HG02610 (cell line): ENCODE data around the gene NFATC2IP.
"Not testable (repeated sequence)": the region's sequence is repeated elsewhere in the genome, so short reads cannot be mapped to it uniquely, and the experiment has no call there.

Experiments used
- ATAC-seq: cut with Tn5 transposase; IDR thresholded peaks from one replicate; pipeline ENCODE4 v1.9.1; 2021; ENCODE audit warnings: mild to moderate bottlenecking, moderate library complexity; ENCODE audit not compliant: unreplicated experiment

The NFATC2IP gene

GRCh38 chr16:28925386-28926228, 25.1 kb upstream of the NFATC2IP start:
- ATAC-seq, result peak; percentile 32

DNA sequence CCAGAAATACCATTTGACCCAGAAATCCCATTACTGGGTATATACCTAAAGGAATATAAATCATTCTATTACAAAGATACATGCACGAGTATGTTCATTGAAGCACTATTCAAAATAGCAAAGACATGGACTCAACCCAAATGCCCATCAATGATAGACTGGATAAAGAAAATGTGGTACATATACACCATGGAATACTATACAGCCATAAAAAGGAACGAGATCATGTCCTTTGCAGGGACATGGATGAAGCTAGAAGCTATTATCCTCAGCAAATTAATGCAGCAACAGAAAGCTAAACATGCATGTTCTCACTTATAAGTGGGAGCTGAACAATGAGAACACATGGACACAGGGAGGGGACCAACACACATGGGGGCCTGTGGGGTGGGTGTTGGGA, 24.5 kb upstream of the NFATC2IP start:
- ATAC-seq, result not testable (repeated sequence)

- ATAC-seq, result no peak
Measured at GRCh38 chr16:28927815-28928214, 22.9 kb upstream of the NFATC2IP start.

GRCh38 chr16:28930203-28930602, 20.5 kb upstream of the NFATC2IP start:
- no peak for ATAC-seq

- ATAC-seq, result peak; percentile 59
Measured at GRCh38 chr16:28930652-28931051, 20.1 kb upstream of the NFATC2IP start.

DNA sequence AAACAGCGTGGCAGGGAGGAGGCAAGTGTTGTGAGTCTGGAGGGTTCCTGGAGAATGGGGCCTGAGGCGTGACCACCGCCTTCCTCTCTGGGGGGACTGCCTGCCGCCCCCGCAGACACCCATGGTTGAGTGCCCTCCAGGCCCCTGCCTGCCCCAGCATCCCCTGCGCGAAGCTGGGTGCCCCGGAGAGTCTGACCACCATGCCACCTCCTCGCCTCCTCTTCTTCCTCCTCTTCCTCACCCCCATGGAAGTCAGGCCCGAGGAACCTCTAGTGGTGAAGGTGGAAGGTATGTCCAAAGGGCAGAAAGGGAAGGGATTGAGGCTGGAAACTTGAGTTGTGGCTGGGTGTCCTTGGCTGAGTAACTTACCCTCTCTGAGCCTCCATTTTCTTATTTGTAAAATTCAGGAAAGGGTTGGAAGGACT, 18.9 kb upstream of the NFATC2IP start, which contains the start of gene CD19:
TSS of gene CD19 (plus strand) at position 171 of the 425 bp plus-strand sequence. CDS start at position 201, 30 bp downstream.
- ATAC-seq, result no peak

DNA sequence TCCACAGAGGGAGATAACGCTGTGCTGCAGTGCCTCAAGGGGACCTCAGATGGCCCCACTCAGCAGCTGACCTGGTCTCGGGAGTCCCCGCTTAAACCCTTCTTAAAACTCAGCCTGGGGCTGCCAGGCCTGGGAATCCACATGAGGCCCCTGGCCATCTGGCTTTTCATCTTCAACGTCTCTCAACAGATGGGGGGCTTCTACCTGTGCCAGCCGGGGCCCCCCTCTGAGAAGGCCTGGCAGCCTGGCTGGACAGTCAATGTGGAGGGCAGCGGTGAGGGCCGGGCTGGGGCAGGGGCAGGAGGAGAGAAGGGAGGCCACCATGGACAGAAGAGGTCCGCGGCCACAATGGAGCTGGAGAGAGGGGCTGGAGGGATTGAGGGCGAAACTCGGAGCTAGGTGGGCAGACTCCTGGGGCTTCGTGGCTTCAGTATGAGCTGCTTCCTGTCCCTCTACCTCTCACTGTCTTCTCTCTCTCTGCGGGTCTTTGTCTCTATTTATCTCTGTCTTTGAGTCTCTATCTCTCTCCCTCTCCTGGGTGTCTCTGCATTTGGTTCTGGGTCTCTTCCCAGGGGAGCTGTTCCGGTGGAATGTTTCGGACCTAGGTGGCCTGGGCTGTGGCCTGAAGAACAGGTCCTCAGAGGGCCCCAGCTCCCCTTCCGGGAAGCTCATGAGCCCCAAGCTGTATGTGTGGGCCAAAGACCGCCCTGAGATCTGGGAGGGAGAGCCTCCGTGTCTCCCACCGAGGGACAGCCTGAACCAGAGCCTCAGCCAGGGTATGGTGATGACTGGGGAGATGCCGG, 18.2 kb upstream of the NFATC2IP start:
- ATAC-seq, result no peak

DNA sequence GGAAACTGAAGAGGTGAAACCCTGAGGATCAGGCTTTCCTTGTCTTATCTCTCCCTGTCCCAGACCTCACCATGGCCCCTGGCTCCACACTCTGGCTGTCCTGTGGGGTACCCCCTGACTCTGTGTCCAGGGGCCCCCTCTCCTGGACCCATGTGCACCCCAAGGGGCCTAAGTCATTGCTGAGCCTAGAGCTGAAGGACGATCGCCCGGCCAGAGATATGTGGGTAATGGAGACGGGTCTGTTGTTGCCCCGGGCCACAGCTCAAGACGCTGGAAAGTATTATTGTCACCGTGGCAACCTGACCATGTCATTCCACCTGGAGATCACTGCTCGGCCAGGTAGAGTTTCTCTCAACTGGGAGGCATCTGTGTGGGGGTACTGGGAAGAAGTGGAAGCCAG, 17.6 kb upstream of the NFATC2IP start:
- no peak for ATAC-seq

GRCh38 chr16:28935346-28935745, 15.4 kb upstream of the NFATC2IP start:
- no peak for ATAC-seq

DNA sequence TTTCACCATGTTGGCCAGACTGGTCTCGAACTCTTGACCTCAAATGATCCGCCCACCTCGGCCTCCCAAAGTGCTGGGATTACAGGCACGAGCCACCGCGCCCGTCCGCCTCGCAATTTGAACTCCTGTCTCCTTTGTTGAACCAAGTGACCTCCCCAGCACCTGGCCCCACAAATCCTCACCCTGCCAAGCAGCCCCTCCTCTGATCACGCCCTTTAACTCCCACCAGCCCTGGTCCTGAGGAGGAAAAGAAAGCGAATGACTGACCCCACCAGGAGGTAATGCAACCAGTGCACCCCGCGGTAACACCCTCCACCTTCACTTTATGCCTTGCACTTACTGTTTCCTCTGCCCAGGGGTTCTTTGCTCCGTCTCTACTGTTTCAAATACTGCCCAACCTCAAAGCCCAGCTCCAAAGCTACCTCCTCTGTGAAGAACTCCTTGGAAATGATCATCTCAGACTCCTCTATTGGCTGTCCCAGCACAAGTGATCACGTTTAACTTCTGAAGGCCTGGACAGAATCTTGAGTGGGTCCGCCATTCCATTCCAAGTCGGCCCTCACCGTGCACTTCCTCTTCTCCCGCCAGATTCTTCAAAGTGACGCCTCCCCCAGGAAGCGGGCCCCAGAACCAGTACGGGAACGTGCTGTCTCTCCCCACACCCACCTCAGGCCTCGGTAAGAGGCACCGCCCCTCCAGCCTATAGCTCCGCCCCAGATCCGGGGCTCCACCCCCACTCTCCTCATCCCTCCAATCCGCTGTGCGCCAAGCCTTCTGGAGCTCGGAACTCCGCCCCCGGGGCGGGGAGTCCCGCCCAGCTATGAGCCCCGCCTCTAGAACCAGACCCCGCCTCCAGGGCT, 14.6 kb upstream of the NFATC2IP start:
- peak; percentile 76 for ATAC-seq

- ATAC-seq, result no peak
Measured at GRCh38 chr16:28936784-28937155, 14.0 kb upstream of the NFATC2IP start.

DNA sequence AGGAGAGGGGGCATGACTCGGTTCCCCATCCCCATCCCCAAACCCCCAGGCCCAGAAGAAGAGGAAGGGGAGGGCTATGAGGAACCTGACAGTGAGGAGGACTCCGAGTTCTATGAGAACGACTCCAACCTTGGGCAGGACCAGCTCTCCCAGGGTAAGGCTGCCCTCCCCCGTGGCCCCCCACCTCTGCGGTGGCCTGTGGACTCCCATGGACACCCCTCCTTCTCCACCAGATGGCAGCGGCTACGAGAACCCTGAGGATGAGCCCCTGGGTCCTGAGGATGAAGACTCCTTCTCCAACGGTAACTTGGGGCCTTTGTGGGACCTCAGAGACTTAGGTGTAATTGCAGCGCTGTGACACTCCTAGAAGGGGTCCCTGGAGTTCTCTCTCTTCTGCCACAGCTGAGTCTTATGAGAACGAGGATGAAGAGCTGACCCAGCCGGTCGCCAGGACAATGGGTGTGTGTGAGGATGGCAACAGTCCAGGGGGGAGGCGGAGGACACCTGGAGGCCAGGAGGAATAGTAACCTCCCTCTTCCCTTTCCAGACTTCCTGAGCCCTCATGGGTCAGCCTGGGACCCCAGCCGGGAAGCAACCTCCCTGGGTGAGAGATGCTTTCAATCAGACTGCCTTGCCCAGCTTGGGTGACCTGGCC, 13.4 kb upstream of the NFATC2IP start:
- no peak for ATAC-seq

- no peak for ATAC-seq
Measured at GRCh38 chr16:28938721-28939120, 12.0 kb upstream of the NFATC2IP start.

DNA sequence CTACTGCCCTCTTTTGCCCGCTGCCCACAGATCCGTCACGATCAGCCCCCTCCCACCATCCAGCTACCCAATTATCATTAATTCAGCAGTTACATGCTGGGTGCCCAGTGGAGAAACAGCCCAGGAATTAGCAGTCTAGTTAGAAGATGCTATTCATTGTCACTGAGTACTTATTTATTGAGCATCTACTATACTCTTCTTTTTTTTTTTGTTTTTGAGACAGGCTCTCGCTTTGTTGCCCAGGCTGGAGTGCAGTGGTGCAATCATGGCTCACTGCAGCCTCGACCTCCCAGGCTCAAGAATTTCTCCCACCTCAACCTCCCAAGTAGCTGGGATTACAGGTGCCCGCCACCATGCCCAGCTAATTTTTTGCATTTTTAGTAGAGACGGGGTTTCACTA, 10.9 kb upstream of the NFATC2IP start:
- not testable (repeated sequence) for ATAC-seq

DNA sequence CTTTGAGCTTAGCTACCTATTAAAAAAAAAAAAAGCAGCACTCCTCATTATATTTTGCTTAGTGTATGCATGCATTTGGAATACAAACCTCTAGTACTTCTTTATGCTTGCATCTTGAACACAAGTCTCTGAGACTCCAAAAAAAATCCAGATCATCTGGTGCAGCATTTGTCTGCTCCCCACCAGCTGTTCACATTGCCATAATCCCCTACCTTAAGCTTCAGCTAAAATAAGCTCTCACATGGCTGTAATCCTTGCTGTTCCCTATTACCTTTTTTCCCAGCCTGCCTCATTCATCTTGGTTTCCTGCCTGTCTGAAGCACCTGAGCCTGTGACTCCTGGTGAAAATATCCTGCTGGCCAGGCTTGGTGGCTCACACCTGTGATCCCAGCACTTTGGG, 7.5 kb upstream of the NFATC2IP start:
- no peak for ATAC-seq

DNA sequence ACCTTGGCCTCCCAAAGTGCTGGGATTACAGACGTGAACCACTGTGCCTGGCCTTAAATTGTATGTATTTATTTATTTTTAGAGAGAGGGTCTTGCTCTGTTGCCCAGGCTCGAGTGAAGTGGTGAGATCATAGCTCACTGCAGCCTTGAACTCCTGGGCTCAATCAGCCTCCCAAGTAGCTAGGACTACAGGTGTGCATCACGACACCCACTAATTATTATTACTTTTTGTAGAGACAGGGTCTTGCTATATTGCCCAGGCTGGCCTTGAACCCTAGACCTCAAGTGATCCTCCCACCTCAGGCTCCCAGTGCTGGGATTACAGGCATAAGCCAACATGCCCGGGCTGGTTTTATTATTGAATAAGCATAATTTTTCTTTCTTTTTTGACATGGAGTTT, 4.1 kb upstream of the NFATC2IP start:
- ATAC-seq, result no peak

- ATAC-seq, result peak; percentile 18
Measured at GRCh38 chr16:28951410-28951943, 740 bp downstream of the NFATC2IP start.

DNA sequence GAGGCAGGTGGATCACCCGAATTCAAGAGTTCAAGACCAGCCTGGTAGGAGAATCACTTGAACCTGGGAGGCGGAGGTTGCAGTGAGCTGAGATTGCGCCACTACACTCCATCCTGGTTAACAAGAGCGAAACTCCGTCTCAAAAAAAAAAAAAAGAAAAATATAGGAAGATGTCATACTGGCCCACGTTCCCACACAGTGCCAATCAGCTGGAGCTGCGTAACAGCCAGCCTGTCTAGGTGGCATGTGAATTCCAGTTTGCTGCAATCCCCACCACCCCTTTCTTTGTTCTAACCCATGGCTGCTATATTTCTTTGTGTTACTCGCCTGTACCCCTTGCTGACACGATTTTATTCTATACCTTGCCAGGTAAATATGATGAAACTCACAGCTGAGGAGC, 7.5 kb downstream of the NFATC2IP start:
- no peak for ATAC-seq

GRCh38 chr16:28958836-28959235, 8.1 kb downstream of the NFATC2IP start:
- no peak for ATAC-seq

DNA sequence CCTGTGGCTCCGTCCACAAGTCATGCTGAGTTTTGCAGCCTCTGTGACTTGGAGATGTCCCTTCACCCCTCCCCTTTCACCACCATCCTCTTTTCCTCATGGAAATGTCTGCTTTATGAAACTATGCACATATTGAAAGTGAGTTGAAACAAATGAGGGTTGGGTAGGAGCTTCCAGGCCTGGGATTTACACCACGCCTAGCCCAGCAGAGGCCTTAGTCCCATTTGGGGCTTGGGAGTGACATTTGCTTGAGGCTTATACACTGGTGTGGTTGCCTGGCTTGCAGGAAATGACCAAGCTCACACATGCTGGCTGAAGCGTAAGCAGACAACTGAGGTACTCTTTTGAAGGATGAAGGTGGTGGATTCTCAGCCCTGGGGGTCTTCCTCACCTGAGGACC, 13.3 kb downstream of the NFATC2IP start:
- ATAC-seq, result no peak
